GM21619 (cell line): Measurements from ENCODE around the gene ACSF2.

Source experiments
- ATAC-seq: cut with Tn5 transposase; IDR thresholded peaks from one replicate; pipeline ENCODE4 v1.9.1; 2021; ENCODE audit not compliant: unreplicated experiment

The ACSF2 gene

DNA sequence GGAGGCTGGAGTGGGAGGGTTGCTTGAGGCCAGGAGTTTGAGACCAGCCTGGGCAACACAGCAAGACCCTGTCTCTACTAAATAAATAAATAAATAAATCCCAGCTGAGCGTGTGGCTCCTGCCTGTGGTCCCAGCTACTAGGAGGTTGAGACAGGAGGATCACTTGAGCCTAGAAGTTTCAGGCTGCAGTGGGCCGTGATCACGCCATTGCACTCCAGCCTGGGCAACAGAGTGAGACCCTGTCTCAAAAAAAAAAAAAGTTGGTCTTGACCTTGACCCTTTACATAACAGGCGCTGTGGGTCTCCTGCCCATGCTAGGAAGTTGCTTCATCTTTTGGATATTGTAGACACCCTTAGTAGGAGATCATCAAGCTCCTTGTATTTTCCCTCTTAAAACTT, 11.4 kb downstream of the ACSF2 start:
- no peak for ATAC-seq

DNA sequence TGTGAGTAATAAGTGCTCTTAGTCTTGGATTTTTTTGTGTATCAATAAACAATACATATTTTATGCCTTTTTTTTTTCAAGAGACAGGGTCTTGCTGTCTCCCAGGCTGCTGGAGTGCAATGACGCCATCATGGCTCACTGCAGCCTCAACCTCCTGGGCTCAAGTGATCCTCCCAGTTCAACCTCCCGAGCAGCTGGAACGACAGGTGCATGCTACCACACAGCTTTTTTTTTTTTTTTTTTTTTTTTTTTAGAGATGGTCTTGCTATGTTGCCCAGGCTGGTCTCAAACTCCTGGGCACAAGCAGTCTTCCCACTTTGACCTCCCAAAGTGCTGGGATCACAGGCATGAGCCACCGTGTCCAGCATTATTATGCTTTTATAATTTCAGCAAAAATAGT, 13.0 kb downstream of the ACSF2 start:
- ATAC-seq, result no peak

DNA sequence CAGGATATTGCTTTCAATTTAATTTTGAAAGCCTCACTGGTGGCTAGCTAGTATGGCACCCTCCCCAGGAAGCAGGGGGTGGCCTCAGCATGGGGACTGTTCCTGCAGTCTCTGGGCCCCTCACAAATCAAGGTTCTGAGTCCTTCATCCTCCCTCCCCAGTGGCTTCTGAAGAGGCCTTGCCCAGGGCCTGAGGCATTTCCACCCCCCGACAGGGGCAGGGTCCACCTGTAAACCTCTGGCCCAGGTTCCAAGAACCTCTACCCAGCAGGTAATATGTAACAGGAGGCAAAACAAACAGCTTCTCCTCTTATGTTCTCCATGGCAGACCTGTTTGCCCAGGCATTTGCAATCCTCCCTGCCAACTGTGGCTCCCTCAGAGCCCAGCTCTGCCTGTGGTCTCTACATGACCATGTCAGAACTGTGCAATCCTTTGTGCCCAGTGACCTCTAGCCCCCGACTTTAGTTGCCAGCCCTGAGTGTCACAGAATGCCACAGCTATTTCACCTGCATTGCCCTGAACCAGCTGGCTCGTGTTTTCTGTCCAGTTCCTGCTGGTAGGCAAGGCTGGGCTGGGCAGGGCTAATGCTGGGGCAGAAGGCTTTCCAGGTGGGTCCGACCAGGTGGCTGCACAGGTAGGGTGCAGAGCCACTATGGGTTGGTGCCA, 14.3 kb downstream of the ACSF2 start:
- no peak for ATAC-seq

GRCh38 chr17:50440838-50441829, 15.1 kb downstream of the ACSF2 start:
- no peak for ATAC-seq

GRCh38 chr17:50443505-50443974, 17.5 kb downstream of the ACSF2 start:
- ATAC-seq, result no peak

DNA sequence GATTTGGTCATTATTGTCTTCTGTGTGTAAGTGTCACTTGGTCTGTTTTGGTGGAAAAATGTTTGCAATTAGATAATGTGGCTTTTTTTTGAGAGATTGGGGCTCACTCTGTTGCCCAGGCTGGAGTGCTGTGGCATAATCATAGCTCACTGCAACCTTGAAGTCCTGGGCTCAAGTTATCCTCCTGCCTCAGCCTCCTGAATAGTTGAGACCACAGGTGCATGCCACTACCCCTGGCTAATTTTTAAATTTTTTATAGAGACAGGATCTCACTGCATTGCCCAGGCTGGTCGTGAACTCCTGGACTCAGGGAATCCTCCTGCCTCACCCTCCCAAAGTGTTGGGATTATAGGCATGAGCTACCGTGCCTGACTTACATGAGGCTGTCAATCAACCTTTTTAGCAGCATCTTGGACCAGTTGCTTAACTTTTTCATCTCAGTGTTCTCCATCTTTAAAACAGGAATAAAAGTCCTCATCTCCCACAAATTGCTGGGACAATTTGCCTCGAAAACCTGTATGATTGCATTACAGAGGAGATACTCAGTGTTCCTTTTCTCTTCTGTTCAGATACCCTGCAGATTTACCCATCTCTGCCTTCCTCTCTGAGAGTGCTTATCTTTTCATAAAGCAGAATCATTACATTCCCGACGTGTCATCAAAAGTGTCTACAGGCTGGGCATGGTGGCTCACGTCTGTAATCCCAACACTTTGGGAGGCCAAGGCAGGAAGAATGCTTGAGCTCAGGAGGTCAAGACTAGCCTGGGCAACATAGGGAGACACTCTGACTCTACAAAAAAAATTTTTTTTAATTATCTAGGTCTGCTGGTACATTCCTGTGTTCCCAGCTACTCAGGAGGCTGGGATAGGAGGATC, 19.1 kb downstream of the ACSF2 start:
- ATAC-seq, result no peak

- ATAC-seq, result no peak
Measured at GRCh38 chr17:50445730-50446325, 19.8 kb downstream of the ACSF2 start.

DNA sequence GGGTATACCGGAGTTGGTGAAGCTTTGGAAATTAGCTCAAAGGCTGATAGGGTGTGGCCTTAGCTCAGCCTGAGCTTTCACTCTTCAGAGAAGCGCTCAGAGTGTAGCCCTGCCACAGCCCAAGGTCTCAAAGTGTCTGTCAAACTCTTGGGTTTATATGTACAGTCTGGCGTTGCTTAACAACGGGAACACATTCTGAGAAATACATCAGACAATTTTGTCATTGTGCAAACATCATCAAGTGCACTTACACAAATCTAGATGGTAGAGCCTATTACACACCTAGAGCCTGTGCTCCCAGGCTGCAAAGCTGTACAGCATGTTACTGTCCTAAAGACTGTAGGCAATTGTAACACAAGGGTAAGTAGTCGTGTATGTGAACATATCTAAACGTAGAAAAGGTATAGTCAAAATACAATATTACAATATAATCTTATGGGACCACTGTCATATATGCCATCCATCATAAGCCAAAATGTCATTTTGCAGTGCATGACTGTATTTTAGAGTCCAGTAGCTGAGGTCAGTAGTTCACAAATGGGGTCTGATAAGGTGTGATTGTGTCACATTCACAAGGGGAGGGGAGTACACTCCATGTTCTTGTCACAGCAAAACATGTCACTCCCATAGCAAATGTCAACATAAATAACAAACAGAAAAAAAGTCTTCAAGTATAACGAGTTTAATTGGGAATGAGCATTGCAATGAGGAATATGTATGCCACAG, 22.0 kb downstream of the ACSF2 start:
- no peak for ATAC-seq

DNA sequence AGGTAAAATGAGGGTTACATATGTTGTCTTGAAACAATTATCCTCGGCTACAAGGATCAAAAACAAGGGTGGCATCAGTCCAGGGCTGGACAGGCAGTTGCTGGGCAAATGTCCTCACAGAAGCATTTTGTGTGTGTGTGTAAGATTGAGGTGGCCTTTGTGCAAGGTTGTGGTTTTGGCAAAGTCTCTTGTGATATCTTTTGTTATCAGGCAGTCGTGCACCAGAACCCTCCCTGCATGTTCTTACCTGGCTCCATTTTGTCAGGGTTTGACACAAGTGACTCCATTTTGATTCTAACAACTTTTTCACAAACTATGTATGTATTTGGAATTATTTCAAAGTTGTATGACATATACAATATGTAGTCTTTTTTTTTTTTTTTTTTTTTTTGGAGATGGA, 22.6 kb downstream of the ACSF2 start:
- ATAC-seq, result no peak

DNA sequence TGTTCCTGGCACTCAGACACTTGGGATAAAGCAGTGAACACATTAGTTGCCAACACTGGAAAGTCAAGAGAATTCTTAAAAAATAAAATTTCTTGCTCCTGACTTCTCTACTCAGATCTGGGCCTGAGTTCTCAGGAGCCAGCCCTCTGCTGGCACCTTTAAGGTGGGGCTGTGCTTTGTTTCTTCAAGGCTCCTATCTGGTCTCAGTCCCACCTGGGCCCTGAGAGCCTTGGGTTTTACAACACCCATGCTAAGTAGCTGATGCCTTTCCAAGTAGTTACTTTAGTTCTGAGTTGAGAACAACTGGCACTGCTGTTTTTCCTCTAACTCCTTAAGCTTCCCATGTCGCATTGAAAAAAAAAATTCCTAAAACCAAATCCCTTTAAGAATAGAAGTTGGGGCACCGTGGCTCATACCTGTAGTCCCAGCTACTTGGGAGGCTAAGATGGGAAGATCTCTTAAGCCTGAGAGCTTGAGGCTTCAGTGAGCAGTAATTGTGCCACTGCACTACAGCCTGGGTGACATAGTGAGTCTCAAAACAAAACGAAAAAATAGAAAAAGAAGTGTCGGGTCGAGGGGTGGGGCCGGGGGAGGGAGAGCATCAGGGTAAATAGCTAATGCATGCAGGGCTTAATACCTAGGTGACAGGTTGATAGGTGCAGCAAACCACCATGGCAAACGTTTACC, 26.1 kb downstream of the ACSF2 start:
- no peak for ATAC-seq

DNA sequence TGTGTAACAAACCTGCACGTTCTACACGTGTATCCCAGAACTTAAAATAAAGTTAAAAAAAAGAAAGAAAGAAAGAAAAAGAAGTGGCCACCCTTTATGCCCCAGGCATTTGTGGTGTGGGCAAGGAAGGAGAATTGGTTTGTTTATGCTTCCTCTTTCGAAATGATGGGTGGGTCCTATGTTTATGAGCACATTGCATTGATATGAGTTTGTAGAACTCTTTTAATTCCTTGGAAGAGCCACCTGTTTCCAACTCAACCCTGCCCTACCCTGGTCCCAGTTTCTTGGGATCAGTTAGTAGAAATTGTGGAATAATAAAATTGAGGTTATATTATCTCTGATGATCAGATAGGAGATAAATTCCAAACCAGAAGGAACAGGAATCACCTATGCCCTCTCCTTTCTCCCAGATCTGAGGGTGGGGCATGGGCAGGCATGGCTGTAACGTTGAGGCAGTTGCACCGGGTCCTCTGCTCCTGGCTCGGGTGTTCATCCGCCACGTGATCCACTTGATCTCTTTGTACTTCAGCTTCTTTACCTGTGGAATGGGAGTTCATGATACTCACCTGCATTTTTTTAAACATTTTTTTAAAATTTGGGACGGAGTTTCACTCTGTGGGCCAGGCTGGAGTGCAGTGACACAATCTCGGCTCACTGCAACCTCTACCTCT, 26.7 kb downstream of the ACSF2 start:
- no peak for ATAC-seq

DNA sequence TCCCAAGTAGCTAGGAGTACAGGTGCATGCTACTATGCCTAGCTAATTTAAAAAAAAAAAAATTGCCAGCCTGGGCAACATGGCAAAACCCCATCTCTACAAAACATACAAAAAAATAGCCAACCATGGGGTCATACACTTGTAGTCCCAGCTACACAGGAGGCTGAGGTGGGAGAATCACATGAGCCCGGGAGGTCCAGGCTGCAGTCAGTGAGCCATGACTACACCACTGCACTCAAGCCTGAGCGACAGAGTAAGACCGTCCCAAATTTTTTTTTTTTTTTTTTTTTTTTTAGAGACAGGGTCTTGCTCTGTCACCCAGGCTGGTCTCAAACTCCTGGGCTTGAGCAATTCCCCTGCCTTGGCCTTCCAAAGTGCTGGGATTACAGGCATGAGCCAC, 27.9 kb downstream of the ACSF2 start:
- ATAC-seq, result no peak

- ATAC-seq, result no peak
Measured at GRCh38 chr17:50457621-50458020, 31.6 kb downstream of the ACSF2 start.

- no peak for ATAC-seq
Measured at GRCh38 chr17:50458270-50458669, 32.3 kb downstream of the ACSF2 start.

DNA sequence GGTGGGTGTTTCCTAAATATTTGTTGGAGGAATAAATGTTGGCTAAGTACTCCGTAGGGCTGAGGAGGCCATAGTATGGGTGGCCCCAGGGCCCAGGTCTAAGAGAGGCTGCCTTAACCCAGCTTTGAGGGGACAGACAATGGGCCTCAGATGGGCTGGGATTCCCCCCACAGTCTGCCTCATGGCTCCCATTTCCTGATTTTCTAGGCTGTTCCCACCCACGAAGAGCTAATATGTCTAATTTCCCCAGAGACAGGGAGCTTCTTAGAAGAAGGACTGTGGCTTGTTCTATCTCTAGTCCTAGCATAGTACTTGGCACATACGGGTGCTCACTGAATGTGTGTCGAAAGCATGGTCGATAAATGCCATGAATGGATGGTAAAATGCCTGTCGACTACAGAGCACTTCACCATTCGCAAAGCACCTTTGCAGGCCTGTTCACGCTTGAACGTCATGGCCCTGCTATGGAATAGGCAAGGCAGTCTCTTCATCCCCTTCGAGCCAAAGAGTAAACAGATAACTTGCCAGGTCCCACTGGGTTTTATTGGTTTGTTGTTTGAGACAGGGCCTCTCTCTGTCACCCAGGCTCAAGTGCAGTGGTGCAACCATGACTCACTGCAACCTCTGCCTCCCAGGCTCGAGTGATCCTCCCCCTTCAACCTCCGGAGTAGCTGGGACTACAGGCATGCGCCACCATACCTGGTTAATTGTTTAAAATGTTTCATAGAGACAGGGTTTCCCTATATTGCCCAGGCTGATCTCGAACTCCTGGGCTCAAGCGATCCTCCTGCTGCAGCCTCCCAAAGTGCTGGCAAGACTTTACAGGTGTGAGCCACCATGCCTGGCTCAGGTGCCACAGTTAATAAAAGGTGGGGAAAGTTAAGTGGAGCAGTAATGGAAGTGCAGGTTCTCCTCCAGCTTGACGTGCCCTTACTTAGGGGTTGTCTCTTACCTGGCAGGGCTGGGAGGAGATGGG, 33.0 kb downstream of the ACSF2 start:
- ATAC-seq, result no peak

GRCh38 chr17:50459756-50460155, 33.7 kb downstream of the ACSF2 start:
- ATAC-seq, result no peak

DNA sequence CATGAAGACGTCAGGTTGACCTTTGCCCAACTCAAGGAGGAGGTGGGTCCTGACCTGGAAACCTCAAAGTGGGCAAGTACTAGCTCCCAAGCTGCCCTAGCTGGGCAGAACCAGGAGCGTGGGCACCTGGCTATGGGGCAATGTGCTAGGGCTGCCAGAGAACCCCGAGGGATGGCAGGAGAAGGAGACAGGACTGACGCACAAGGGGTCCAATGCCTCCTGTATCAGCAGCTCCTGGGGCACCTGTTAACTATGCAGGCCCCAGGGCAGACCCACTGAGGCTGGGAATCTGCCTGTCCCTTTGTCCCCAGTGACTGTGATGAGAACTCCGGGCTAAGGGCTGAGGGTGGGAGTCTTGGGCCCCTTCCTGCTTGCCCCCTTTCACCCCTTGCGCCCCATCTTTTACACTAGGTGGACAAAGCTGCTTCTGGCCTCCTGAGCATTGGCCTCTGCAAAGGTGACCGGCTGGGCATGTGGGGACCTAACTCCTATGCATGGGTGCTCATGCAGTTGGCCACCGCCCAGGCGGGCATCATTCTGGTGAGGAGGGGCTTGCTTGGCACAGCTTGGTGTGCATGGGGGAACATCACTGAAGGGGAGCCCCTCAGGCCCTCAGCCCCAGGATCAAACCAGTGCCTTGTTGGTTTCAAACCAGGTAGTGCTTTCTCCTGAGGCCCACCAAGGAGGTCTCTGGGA, 35.0 kb downstream of the ACSF2 start:
- no peak for ATAC-seq
